NK-92 (cell line): ENCODE data around the gene TASP1.

Source experiments
- DNase-seq: peaks from one replicate; lab custom pipeline; 2025; ENCODE audit not compliant: unreplicated experiment; lab: John Stamatoyannopoulos, UW

TASP1 gene

GRCh38 chr20:13353261-13353945 is 285.3 kb downstream of the TASP1 start:
- DNase-seq, result no peak

GRCh38 chr20:13349235-13349604 is 289.5 kb downstream of the TASP1 start:
- DNase-seq, result no peak

GRCh38 chr20:13348311-13349234 is 290.2 kb downstream of the TASP1 start:
- DNase-seq, result no peak

GRCh38 chr20:13344671-13345070 is 294.1 kb downstream of the TASP1 start:
- DNase-seq, result no peak

GRCh38 chr20:13342469-13343242 is 296.1 kb downstream of the TASP1 start:
- DNase-seq, result no peak

- no peak for DNase-seq
Observed at GRCh38 chr20:13341737-13342393, 296.9 kb downstream of the TASP1 start.

GRCh38 chr20:13340088-13340487 is 298.6 kb downstream of the TASP1 start:
- no peak for DNase-seq
